Activated CD4-positive, alpha-beta T cell treated with anti-CD3 and anti-CD28 coated beads, Interleukin-2, amount 50 U/mL, for 48 hours (primary cell): Measurements from ENCODE around the gene PRKCI.
"Not testable (repeated sequence)": the region's sequence is repeated elsewhere in the genome, so short reads cannot be mapped to it uniquely, and the experiment has no call there.

Experiments used
- DNase-seq, 2 experiments: peaks; one replicate each; pipeline ENCODE4 v3.0.0-alpha.2; 2020

The PRKCI gene

GRCh38 chr3:170301405-170301804, 79.2 kb downstream of the PRKCI start:
- no peak for DNase-seq

GRCh38 chr3:170302008-170302407, 79.8 kb downstream of the PRKCI start:
- no peak for DNase-seq

GRCh38 chr3:170306015-170306414, 83.8 kb downstream of the PRKCI start:
- no peak for DNase-seq

DNA sequence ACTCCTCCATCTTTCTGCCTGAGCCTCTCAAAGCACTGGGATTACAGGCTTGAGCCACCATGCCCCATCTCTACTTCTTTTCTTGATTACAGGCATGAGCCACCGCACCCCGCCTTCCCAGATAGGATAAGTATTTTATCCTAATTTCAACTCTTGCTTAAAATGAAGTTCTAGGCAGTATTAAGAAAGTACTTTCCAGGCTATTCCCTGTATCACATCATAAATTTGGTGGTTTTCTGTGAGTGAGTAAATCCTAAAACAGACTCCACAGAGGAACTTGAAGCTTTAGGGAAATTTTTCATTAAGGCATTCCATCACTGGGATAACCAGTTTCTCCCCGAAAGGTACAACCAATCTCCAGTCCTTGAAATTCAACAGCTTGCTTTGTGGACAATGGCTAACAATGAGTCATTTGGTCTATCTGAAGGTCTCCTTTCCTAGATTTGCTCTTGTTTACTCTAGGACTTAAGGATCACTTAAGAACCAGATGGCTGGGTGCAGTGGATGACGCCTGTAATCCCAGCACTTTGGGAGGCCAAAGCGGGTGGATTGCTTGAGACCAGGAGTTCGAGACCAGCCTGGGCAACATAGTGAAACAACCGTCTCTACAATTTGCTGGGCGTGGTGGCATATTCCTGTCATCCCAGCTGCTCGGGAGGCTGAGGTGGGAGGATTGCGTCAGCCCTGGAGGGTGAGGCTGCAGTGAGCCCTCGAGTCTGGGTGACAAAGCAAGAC, 85.6 kb downstream of the PRKCI start:
- DNase-seq, result no peak

- no peak for DNase-seq
Measured at GRCh38 chr3:170309046-170309445, 86.8 kb downstream of the PRKCI start.

GRCh38 chr3:170317954-170318353, 95.7 kb downstream of the PRKCI start:
- DNase-seq, result no peak

GRCh38 chr3:170320461-170321121, 98.4 kb downstream of the PRKCI start:
- no peak for DNase-seq

- DNase-seq, result no peak
Measured at GRCh38 chr3:170321321-170322034, 99.3 kb downstream of the PRKCI start.

DNA sequence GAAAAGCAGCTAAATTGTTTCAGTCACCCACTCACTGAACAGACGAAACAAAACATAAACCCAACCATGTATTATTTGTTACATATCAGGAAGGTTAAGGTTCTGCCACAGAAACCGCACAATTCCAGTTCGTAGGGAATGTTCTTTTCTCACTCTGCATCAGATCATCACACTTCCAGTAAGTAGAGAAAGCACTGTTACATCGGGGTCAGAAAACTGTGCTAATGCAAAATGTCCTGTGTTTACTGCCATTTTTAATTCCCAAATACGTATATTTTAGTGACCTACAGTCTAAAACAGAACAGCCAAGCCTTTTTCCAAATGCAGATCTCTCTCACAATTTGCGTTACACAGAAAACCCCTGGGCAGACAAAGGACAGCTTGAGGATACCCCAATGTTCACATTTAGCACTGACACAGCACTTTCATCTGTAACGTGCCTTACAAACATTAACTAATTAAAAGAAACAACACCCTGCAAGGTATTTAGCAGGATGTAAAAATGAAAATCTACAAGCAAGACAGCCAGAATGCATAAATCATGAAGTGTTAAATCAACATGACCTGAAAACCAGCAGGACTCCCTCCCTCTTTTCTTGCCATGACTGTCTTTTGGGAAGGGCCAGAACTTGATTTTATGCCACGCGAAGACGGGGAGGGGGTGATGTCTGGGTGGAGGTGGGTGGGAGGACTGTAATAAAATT, 100.5 kb downstream of the PRKCI start:
- DNase-seq, result no peak

DNA sequence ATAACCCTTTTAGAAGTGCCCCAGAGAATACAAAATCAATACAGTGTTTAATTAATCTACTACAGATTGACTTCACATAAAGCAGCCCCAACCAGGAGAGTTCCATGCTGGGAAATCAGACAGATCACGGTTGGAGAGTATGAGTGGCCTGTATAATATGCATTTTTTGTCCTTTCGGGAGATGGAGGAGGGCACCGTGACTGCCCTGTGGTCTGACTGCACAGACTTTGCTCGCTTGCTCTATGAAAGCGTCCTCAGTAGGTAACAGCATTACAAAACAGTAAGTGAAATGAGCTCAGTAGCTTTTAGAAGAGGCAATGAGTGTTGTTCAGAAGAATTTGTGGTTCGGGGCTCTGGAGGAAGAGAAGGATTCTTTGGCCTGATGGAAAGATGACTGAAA, 101.1 kb downstream of the PRKCI start:
- no peak for DNase-seq

GRCh38 chr3:170324962-170325361, 102.7 kb downstream of the PRKCI start:
- DNase-seq, result no peak

DNA sequence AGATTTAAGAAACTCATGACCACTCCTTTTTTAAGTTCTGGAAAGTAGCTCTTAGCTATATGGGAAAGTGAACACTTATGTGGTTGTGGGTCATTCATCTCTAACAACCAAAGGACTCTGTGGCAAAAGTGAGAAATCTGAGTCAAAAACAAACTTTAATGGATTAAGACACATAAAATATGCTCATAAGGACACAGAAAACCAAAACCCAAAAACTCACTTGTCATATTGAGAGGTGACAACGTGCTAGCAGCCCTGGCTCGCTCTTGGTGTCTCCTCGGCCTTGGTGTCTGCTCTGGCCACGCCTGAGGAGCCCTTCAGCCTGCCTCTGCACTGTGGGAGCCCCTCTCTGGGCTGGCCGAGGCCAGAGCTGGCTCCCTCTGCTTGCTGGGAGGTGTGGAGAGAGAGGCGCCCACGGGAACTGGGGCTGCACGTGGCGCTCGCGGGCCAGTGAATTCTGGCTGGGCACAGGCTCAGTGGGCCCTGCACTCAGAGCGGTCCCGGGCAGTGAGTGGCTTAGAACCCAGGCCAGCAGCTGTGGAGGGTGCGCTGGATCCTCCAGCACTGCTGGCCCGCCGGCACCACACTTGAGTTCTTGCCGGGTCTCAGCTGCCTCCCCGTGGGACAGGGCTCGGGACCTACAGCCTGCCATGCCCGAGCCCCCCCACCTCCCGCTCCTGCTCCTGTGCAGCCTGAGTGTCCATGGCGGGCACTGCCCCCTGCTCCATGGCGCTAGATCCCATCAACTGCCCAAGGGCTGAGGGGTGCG, 105.0 kb downstream of the PRKCI start:
- DNase-seq, result no peak

DNA sequence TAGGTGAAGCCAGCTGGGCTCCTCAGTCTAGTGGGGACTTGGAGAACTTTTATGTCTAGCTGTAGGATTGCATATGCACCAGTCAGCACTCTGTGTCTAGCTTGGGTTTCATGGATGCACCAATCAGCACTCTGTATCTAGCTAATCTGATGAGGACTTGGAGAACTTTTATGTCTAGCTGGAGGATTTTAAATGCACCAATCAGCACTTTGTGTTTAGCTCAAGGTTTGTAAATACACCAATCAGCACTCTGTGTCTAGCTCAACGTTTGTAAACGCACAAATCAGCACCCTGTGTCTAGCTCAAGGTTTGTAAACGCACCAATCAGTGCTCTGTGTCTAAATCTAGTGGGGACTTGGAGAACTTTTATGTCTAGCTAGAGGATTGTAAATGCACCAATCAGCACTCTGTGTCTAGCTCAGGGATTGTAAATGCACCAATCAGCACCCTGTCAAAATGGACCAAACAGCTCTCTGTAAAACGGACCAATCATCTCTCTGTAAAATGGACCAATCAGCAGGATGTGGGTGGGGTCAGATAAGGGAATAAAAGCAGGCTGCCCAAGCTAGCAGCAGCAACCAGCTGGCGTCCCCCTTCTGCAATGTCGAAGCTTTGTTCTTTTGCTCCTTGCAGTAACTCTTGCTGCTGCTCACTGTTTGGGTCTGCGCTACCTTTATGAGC, 105.8 kb downstream of the PRKCI start:
- DNase-seq, result not testable (repeated sequence)

DNA sequence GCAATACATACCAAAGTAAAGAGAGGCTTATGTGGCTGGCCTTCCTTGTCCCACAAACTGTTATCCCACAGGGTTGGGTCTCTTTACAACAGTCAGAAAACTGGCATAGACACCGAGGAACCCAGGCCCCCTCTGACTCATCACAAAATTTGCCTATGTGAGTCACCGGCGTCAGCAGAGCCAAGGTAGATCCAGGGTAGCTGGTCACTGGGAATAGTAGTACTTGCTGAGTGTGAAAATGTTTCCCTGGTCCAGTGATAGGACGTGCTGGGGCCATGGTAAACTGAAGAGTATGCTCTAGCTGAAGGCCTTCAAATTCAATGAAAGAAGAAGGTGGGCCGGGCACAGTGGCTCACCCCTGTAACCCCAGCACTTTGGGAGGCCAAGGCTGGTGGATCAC, 108.1 kb downstream of the PRKCI start:
- DNase-seq, result peak in 1 of 2 experiments; percentile 13

- no peak for DNase-seq
Measured at GRCh38 chr3:170331143-170331542, 108.9 kb downstream of the PRKCI start.

- no peak for DNase-seq
Measured at GRCh38 chr3:170337420-170337819, 115.2 kb downstream of the PRKCI start.

- no peak for DNase-seq
Measured at GRCh38 chr3:170338690-170339340, 116.6 kb downstream of the PRKCI start.

- DNase-seq, result not testable (repeated sequence)
Measured at GRCh38 chr3:170342273-170342672, 120.0 kb downstream of the PRKCI start.

GRCh38 chr3:170343859-170344258, 121.6 kb downstream of the PRKCI start:
- DNase-seq, result not testable (repeated sequence)

DNA sequence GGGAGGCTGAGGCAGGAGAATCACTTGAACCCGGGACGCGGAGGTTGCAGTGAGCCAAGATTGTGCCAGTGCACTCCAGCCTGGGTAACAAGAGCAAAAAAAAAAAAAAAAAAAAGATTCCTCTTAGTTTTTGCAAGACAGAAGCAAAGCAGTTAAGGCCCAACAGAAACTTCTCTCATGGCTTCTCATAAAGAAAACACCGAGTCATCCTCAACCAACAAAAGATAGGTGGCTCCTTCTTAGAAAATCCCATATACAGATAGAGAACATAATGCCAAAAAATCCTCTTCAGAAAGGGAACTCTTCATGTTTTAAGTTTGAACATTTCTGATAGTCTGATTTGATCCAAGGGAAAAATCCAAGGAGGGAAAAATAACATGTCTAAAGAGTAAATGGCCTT, 122.7 kb downstream of the PRKCI start:
- DNase-seq, result no peak
